Measurements from ENCODE around the gene ASTN2.

ASTN2 gene

GRCh38 chr9:117413346-117414219 lies 1.3 kb downstream of the ASTN2 start:
- Histone ChIP-seq H3K27me3 (ENCODE audit: control insufficient read depth in 1 of 2, insufficient read depth in 2 of 2, low read length in 2 of 2) (peaks cover 15 to 41% of the 10 kb centered on the region in 2 donors), H3K4me3 (ENCODE audit: low read depth in 1 of 2, low read length in 2 of 2) (no peak overlapping the region), H3K36me3 (ENCODE audit: insufficient read depth, low read length) (no peaks in the 10 kb centered on the region), H3K9ac (ENCODE audit: low read length) (no peak overlapping the region), H3K27ac (ENCODE audit: low read depth, low read length) (no peak overlapping the region), H3K9me3 (ENCODE audit: low read length) (no peaks in the 10 kb centered on the region), H3K4me1 (ENCODE audit: insufficient read depth, low read length) (peaks cover 12% of the 10 kb centered on the region)

GRCh38 chr9:117412841-117413240 lies 2.0 kb downstream of the ASTN2 start:
- Histone ChIP-seq H3K36me3 (ENCODE audit: insufficient read depth, low read length) (no peaks in the 10 kb centered on the region), H3K27ac (ENCODE audit: low read depth, low read length) (no peak overlapping the region), H3K27me3 (ENCODE audit: control insufficient read depth in 1 of 2, insufficient read depth in 2 of 2, low read length in 2 of 2) (peaks cover 15 to 41% of the 10 kb centered on the region in 2 donors), H3K4me3 (ENCODE audit: low read depth in 1 of 2, low read length in 2 of 2) (no peak overlapping the region), H3K4me1 (ENCODE audit: insufficient read depth, low read length) (peaks cover 12% of the 10 kb centered on the region), H3K9me3 (ENCODE audit: low read length) (no peaks in the 10 kb centered on the region), H3K9ac (ENCODE audit: low read length) (no peak overlapping the region)

- Histone ChIP-seq H3K27me3 (ENCODE audit: control insufficient read depth in 1 of 2, insufficient read depth in 2 of 2, low read length in 2 of 2) (peaks cover 15 to 41% of the 10 kb centered on the region in 2 donors), H3K27ac (ENCODE audit: low read depth, low read length) (no peak overlapping the region), H3K4me3 (ENCODE audit: low read depth in 1 of 2, low read length in 2 of 2) (no peak overlapping the region), H3K36me3 (ENCODE audit: insufficient read depth, low read length) (no peaks in the 10 kb centered on the region), H3K9ac (ENCODE audit: low read length) (no peak overlapping the region), H3K4me1 (ENCODE audit: insufficient read depth, low read length) (peaks cover 12% of the 10 kb centered on the region), H3K9me3 (ENCODE audit: low read length) (no peaks in the 10 kb centered on the region)
Observed at GRCh38 chr9:117412006-117412715, 2.7 kb downstream of the ASTN2 start.

GRCh38 chr9:117411547-117411946 lies 3.3 kb downstream of the ASTN2 start:
- Histone ChIP-seq H3K27ac (ENCODE audit: low read depth, low read length) (no peak overlapping the region), H3K9me3 (ENCODE audit: low read length) (no peaks in the 10 kb centered on the region), H3K9ac (ENCODE audit: low read length) (no peak overlapping the region), H3K27me3 (ENCODE audit: control insufficient read depth in 1 of 2, insufficient read depth in 2 of 2, low read length in 2 of 2) (peaks cover 15 to 41% of the 10 kb centered on the region in 2 donors), H3K4me3 (ENCODE audit: low read depth in 1 of 2, low read length in 2 of 2) (no peak overlapping the region), H3K4me1 (ENCODE audit: insufficient read depth, low read length) (peaks cover 12% of the 10 kb centered on the region), H3K36me3 (ENCODE audit: insufficient read depth, low read length) (no peaks in the 10 kb centered on the region)

GRCh38 chr9:117409321-117409720 lies 5.5 kb downstream of the ASTN2 start:
- no peak overlapping the region for H3K9ac ChIP-seq (ENCODE audit: low read length)
- no peak overlapping the region for H3K27ac ChIP-seq (ENCODE audit: low read depth, low read length)
- peaks cover 15 to 29% of the 10 kb centered on the region in 2 donors for H3K27me3 ChIP-seq (ENCODE audit: control insufficient read depth in 1 of 2, insufficient read depth in 2 of 2, low read length in 2 of 2)
- H3K4me1 ChIP-seq (ENCODE audit: insufficient read depth, low read length) = peaks cover 12% of the 10 kb centered on the region
- H3K4me3 ChIP-seq (ENCODE audit: low read depth in 1 of 2, low read length in 2 of 2) = no peak overlapping the region
- H3K36me3 ChIP-seq (ENCODE audit: insufficient read depth, low read length) = no peaks in the 10 kb centered on the region
- no peaks in the 10 kb centered on the region for H3K9me3 ChIP-seq (ENCODE audit: low read length)

- Histone ChIP-seq H3K36me3 (ENCODE audit: insufficient read depth, low read length) (no peaks in the 10 kb centered on the region), H3K4me3 (ENCODE audit: low read depth in 1 of 2, low read length in 2 of 2) (no peak overlapping the region), H3K27ac (ENCODE audit: low read depth, low read length) (no peak overlapping the region), H3K27me3 (ENCODE audit: control insufficient read depth in 1 of 2, insufficient read depth in 2 of 2, low read length in 2 of 2) (peaks cover 2 to 11% of the 10 kb centered on the region in 2 donors), H3K9ac (ENCODE audit: low read length) (no peak overlapping the region), H3K9me3 (ENCODE audit: low read length) (no peaks in the 10 kb centered on the region), H3K4me1 (ENCODE audit: insufficient read depth, low read length) (no peaks in the 10 kb centered on the region)
Observed at GRCh38 chr9:117407436-117408022, 7.3 kb downstream of the ASTN2 start.

- Histone ChIP-seq H3K4me3 (ENCODE audit: low read depth in 1 of 2, low read length in 2 of 2) (no peak overlapping the region), H3K4me1 (ENCODE audit: insufficient read depth, low read length) (no peaks in the 10 kb centered on the region), H3K9ac (ENCODE audit: low read length) (no peak overlapping the region), H3K27ac (ENCODE audit: low read depth, low read length) (no peak overlapping the region), H3K9me3 (ENCODE audit: low read length) (no peaks in the 10 kb centered on the region), H3K27me3 (ENCODE audit: control insufficient read depth in 1 of 2, insufficient read depth in 2 of 2, low read length in 2 of 2) (peaks cover 0 to 5% of the 10 kb centered on the region in 2 donors), H3K36me3 (ENCODE audit: insufficient read depth, low read length) (no peaks in the 10 kb centered on the region)
Observed at GRCh38 chr9:117405950-117406705, 8.7 kb downstream of the ASTN2 start.

GRCh38 chr9:117403848-117404247 lies 11.0 kb downstream of the ASTN2 start:
- Histone ChIP-seq H3K9me3 (ENCODE audit: low read length) (no peaks in the 10 kb centered on the region), H3K27ac (ENCODE audit: low read depth, low read length) (no peak overlapping the region), H3K36me3 (ENCODE audit: insufficient read depth, low read length) (no peaks in the 10 kb centered on the region), H3K4me3 (ENCODE audit: low read depth in 1 of 2, low read length in 2 of 2) (no peak overlapping the region), H3K27me3 (ENCODE audit: control insufficient read depth in 1 of 2, insufficient read depth in 2 of 2, low read length in 2 of 2) (no peaks in the 10 kb centered on the region), H3K4me1 (ENCODE audit: insufficient read depth, low read length) (no peaks in the 10 kb centered on the region), H3K9ac (ENCODE audit: low read length) (no peak overlapping the region)

GRCh38 chr9:117403403-117403811 lies 11.4 kb downstream of the ASTN2 start:
- H3K4me1 ChIP-seq (ENCODE audit: insufficient read depth, low read length) = no peaks in the 10 kb centered on the region
- H3K9me3 ChIP-seq (ENCODE audit: low read length) = no peaks in the 10 kb centered on the region
- H3K9ac ChIP-seq (ENCODE audit: low read length) = no peak overlapping the region
- H3K27me3 ChIP-seq (ENCODE audit: control insufficient read depth in 1 of 2, insufficient read depth in 2 of 2, low read length in 2 of 2) = no peaks in the 10 kb centered on the region
- H3K27ac ChIP-seq (ENCODE audit: low read depth, low read length) = no peak overlapping the region
- H3K36me3 ChIP-seq (ENCODE audit: insufficient read depth, low read length) = no peaks in the 10 kb centered on the region
- H3K4me3 ChIP-seq (ENCODE audit: low read depth in 1 of 2, low read length in 2 of 2) = no peak overlapping the region

GRCh38 chr9:117400171-117400570 lies 14.7 kb downstream of the ASTN2 start:
- H3K4me3 ChIP-seq (ENCODE audit: low read depth in 1 of 2, low read length in 2 of 2) = no peak overlapping the region
- H3K36me3 ChIP-seq (ENCODE audit: insufficient read depth, low read length) = no peaks in the 10 kb centered on the region
- H3K4me1 ChIP-seq (ENCODE audit: insufficient read depth, low read length) = no peaks in the 10 kb centered on the region
- no peaks in the 10 kb centered on the region for H3K27me3 ChIP-seq (ENCODE audit: control insufficient read depth in 1 of 2, insufficient read depth in 2 of 2, low read length in 2 of 2)
- no peak overlapping the region for H3K27ac ChIP-seq (ENCODE audit: low read depth, low read length)
- no peaks in the 10 kb centered on the region for H3K9me3 ChIP-seq (ENCODE audit: low read length)
- no peak overlapping the region for H3K9ac ChIP-seq (ENCODE audit: low read length)

- Histone ChIP-seq H3K4me3 (ENCODE audit: low read depth in 1 of 2, low read length in 2 of 2) (no peak overlapping the region), H3K4me1 (ENCODE audit: insufficient read depth, low read length) (no peaks in the 10 kb centered on the region), H3K36me3 (ENCODE audit: insufficient read depth, low read length) (no peaks in the 10 kb centered on the region), H3K9ac (ENCODE audit: low read length) (no peak overlapping the region), H3K27ac (ENCODE audit: low read depth, low read length) (no peak overlapping the region), H3K27me3 (ENCODE audit: control insufficient read depth in 1 of 2, insufficient read depth in 2 of 2, low read length in 2 of 2) (no peaks in the 10 kb centered on the region), H3K9me3 (ENCODE audit: low read length) (no peaks in the 10 kb centered on the region)
Observed at GRCh38 chr9:117395151-117395650, 19.7 kb downstream of the ASTN2 start.

Data from muscle layer of colon (tissue), 2 donors.